HUDEP-2 (cell line): ENCODE data around the gene SIRT6.
A peak's percentile ranks its signal among the peaks of the same experiment; 100 is the strongest.
"Not testable (repeated sequence)": the region's sequence is repeated elsewhere in the genome, so short reads cannot be mapped to it uniquely, and the experiment has no call there.

Experiments used
- DNase-seq, 76 experiments: peaks; one replicate each; lab custom pipeline; 2025; ENCODE audit not compliant: unreplicated experiment in 76 of 76; lab: John Stamatoyannopoulos, UW

The SIRT6 gene

GRCh38 chr19:4139614-4140236 is 42.6 kb downstream of the SIRT6 start:
- peak in 74 of 76 experiments; percentile 27 to 97 (median 84) for DNase-seq

GRCh38 chr19:4138445-4138844 is 43.9 kb downstream of the SIRT6 start:
- DNase-seq, result no peak

GRCh38 chr19:4136680-4137088 is 45.7 kb downstream of the SIRT6 start:
- no peak for DNase-seq

GRCh38 chr19:4135386-4135785 is 47.0 kb downstream of the SIRT6 start:
- not testable (repeated sequence) for DNase-seq

- no peak for DNase-seq
Observed at GRCh38 chr19:4134351-4134750, 48.0 kb downstream of the SIRT6 start.

GRCh38 chr19:4130744-4131438 is 51.5 kb downstream of the SIRT6 start:
- DNase-seq, result peak in 74 of 76 experiments; percentile 47 to 99 (median 82)

- not testable (repeated sequence) for DNase-seq
Observed at GRCh38 chr19:4129050-4129449, 53.3 kb downstream of the SIRT6 start.

GRCh38 chr19:4127322-4127721 is 55.0 kb downstream of the SIRT6 start:
- not testable (repeated sequence) for DNase-seq

GRCh38 chr19:4124638-4125037 is 57.7 kb downstream of the SIRT6 start:
- DNase-seq, result peak in 1 of 76 experiments; percentile 29
